ENCODE results near the gene SRC.

GRCh38 chr20:37454636-37455385 is 108.9 kb downstream of the SRC start:
- no peak for TF ChIP-seq POLR2A (IDR thresholded peaks at IDR 0.05; ENCODE audit: low read depth, low read length)
- no peak for TF ChIP-seq TAF1 (IDR thresholded peaks at IDR 0.05; ENCODE audit: low read depth, low read length)
- no peak for TF ChIP-seq POLR2AphosphoS5 (IDR thresholded peaks at IDR 0.05; ENCODE audit: low read depth, low read length)
- TF ChIP-seq POU2F2 (IDR thresholded peaks at IDR 0.05; ENCODE audit: low read depth, low read length) = no peak
